ENCODE measurements around the gene SPACA1.

GRCh38 chr6:88004707-88005106 lies 42.9 kb upstream of the SPACA1 start:
- TF ChIP-seq, protein P1, sequence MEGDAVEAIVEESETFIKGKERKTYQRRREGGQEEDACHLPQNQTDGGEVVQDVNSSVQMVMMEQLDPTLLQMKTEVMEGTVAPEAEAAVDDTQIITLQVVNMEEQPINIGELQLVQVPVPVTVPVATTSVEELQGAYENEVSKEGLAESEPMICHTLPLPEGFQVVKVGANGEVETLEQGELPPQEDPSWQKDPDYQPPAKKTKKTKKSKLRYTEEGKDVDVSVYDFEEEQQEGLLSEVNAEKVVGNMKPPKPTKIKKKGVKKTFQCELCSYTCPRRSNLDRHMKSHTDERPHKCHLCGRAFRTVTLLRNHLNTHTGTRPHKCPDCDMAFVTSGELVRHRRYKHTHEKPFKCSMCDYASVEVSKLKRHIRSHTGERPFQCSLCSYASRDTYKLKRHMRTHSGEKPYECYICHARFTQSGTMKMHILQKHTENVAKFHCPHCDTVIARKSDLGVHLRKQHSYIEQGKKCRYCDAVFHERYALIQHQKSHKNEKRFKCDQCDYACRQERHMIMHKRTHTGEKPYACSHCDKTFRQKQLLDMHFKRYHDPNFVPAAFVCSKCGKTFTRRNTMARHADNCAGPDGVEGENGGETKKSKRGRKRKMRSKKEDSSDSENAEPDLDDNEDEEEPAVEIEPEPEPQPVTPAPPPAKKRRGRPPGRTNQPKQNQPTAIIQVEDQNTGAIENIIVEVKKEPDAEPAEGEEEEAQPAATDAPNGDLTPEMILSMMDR (IDR thresholded peaks at IDR 0.05), result no peak
- no peak for TF ChIP-seq POLR2A (IDR thresholded peaks at IDR 0.05)
- TF ChIP-seq EP300 (IDR thresholded peaks at IDR 0.05), result no peak

Measured in ovary (tissue), 3 donors.